Measurements from ENCODE around the gene SUMF1. TPM values are rescaled to one million over a fixed set of nuclear protein-coding genes. Genes with fewer than 3 reads are reported as not detected.

SUMF1 gene
- polyA plus RNA-seq (ENCODE audit: insufficient read length), result 44.0 TPM
- long read RNA-seq, donor 1, transcript SUMF1-201 (9 exons, 2,159 nt), result major isoform, 33 of 66 reads
- long read RNA-seq, donor 1, partial matches to known transcripts, result 31 of 66 reads
- long read RNA-seq, donor 1, other reads (novel, unspliced or antisense), result 0 of 66 reads
- long read RNA-seq, donor 2, transcript SUMF1-201 (9 exons, 2,159 nt), result major isoform, 17 of 20 reads
- long read RNA-seq, donor 2, partial matches to known transcripts, result 0 of 20 reads
- long read RNA-seq, donor 2, other reads (novel, unspliced or antisense), result 0 of 20 reads
- long read RNA-seq, donor 3, transcript SUMF1-201 (9 exons, 2,159 nt), result major isoform, 13 of 15 reads
- long read RNA-seq, donor 3, partial matches to known transcripts, result 0 of 15 reads
- long read RNA-seq, donor 3, other reads (novel, unspliced or antisense), result 0 of 15 reads
- long read RNA-seq, donor 4, result 0 reads
- long read RNA-seq, donor 5, transcript SUMF1-201 (9 exons, 2,159 nt), result major isoform, 27 of 33 reads
- long read RNA-seq, donor 5, partial matches to known transcripts, result 0 of 33 reads
- long read RNA-seq, donor 5, other reads (novel, unspliced or antisense), result 0 of 33 reads
- long read RNA-seq, donor 6, transcript SUMF1-201 (9 exons, 2,159 nt), result major isoform, 19 of 41 reads
- long read RNA-seq, donor 6, partial matches to known transcripts, result 19 of 41 reads
- long read RNA-seq, donor 6, other reads (novel, unspliced or antisense), result 0 of 41 reads
- long read RNA-seq, donor 7, transcript SUMF1-201 (9 exons, 2,159 nt), result major isoform, 27 of 41 reads
- long read RNA-seq, donor 7, partial matches to known transcripts, result 14 of 41 reads
- long read RNA-seq, donor 7, other reads (novel, unspliced or antisense), result 0 of 41 reads
- long read RNA-seq, donor 8, transcript SUMF1-201 (9 exons, 2,159 nt), result major isoform, 8 of 8 reads
- long read RNA-seq, donor 8, partial matches to known transcripts, result 0 of 8 reads
- long read RNA-seq, donor 8, other reads (novel, unspliced or antisense), result 0 of 8 reads

DNA sequence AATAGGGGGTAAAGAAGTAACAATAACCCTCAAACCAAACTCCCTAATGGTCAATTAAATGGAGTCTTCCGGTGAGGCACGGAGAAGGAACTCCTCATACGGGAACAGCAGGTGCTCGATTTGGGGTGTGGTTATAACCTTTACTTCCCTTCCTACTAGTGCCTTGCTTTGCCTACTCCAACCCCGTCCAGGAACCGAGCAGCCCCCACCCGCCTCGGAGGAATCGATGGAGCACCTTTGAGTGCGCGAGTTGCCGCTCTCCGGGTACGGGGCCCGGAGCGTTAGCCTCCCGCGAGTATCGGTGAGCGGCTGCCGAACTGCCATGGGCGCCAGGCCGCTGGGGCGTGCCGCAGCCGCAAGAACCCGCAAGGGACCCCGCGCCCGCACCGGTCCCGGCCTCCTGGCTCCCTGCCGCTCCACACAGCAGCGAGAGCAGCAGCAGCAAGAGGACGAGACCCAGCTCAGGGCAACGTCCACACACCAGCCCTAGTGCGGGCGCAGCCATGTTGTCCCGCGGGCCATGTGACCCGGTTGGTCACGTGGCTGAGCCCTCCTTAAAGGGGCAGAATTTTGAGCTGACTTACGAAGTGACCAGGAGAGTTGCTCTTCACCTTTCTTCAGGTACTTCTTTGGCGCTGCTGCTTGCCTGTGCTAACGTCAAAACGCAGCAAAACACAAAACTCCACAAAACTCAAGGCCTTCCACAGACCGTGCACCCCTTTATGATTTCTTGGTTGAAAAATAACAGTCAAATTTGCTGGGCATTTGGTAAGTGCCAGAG, at the start of gene SUMF1:
TSS of gene SUMF1 (minus strand) at position 529 of the 781 bp plus-strand sequence. CDS start at position 505, 24 bp downstream.
- peak; percentile 82 for DNase-seq

DNA sequence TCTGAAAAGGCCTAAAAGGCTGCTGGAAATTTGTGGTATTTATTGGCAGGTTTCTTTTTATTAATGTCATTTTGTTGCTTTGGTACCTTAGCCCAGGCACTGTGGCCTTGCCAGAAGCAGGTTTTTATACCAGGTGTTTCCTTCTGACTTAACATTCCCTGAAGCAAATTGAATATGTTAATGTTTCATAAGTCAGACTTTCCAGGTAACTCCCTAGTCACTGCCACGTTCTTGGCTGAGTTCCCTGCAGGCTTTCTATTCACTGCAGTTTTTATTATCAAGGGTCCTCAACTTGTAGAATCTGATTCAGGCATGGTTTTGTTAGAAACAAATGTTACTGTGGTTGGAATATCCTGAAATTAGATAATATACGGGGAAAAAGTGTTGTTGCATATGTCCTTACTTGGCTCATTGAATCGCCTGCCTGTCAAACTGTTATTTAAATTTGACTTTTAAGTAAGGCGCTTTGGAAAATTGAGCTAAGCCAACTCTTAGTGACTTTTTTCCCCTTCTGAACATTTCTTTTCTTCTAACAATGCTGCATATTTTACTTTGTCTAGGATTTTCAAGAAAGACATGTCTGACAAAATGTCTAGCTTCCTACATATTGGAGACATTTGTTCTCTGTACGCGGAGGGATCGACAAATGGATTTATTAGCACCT, 49.0 kb upstream of the SUMF1 start:
- DNase-seq, result no peak

DNA sequence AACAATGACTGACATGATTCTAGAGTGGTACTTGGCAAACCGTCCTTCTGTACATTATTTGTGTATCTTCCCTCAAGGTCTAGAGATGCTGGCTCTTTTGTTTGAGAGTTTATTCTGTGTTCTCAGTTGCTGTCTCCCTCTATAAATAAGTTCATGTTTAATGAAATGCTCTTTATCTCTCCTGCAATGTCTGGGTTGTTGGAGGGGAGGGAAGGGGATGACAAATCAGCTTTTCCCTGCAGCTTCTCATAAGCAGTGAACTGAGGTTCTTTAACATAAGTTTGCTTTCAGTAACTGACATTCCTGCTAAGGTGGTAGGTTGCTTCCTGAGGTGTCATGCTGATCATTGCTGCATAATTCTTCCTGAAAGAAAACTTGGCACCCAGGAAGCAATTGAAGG, 47.8 kb upstream of the SUMF1 start:
- no peak for DNase-seq

DNA sequence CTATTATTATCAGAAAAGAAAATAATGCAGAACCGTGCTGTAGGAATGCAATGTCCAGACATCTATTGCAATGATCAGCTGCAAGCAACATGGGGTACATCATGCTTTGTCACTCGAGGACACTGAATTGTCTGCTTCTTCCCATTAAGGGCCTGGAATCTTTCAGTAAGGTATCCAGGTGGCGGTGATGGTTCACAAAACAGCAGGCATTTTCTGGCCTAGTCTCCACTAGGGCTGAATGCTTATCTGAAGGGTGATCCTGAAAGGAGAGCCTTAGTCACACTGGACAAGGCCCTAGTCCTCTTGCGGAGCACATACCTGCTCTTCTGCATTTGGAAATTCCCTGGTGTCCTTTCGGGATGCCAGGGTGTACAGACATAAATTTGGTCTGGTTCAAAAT, 47.3 kb upstream of the SUMF1 start:
- DNase-seq, result no peak

DNA sequence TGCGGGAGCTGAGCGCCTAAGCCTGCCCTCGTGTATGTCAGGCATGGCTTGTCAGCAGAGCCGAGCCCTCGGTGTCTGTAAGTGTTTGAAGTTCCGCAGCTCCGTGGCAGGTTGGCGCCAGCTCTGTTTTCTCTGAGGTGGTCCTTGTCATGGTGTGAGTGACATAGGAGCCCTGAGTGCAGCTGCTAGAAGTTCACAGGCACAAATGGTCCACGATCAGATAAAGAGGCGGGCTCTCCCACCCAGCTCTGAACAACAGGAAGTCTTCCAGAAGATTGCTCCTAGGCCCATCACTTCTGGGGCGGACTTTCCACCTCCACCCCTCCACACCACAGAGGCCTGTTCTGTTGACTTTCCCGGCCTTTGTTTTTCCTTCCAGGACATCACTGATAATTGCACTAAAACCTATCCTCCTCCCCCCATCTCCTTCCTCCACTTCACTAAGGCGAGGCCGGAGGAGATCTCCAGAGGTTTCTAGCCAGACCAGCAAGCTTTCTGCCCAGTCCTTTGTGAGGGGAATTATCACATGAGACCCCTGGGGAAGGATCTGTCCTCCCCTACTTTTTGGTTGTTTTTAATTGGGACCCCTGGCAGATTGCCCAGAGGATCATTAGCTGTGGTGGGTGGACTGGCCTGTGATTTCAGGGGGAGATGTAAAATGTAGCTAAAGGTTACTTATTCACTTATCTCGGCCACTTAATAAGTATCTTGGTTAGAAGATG, 46.0 kb upstream of the SUMF1 start:
- peak; percentile 79 for DNase-seq

DNA sequence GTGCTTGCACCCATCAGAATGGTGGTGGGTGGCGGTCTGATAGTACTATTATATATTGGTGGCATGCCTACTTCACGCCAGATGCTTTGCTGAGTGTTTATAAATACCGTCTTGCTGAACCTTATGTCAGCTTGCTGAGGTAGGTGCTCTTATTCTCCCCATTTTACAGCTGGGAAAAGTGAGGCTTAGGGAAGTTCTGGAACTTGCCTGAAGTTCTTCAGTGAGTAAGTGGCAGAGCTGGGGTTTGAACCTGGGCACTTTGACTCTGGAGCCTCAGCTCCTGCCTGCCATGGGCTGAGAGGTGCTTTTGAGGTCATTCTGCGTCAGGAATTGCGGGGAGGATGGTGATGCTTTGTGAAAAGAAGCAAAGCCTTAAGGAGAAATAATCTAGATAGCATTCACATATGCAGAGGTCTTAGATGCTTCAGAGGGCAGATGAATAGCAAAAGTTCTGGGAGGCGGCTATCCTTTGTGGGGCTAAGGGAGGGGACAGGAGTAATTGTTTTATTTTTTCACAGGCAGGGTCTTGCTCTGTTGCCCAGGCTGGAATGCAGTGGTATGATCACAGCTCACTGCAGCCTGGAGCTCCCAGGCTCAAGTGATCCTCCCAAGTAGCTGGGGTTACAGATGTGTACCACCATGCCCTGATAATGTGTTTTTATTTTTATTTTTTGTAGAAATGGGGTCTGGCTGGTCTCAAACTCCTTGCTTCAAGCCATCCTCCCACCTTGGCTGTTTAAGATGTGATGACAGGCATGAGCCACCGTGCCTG, 44.6 kb upstream of the SUMF1 start:
- DNase-seq, result no peak

DNA sequence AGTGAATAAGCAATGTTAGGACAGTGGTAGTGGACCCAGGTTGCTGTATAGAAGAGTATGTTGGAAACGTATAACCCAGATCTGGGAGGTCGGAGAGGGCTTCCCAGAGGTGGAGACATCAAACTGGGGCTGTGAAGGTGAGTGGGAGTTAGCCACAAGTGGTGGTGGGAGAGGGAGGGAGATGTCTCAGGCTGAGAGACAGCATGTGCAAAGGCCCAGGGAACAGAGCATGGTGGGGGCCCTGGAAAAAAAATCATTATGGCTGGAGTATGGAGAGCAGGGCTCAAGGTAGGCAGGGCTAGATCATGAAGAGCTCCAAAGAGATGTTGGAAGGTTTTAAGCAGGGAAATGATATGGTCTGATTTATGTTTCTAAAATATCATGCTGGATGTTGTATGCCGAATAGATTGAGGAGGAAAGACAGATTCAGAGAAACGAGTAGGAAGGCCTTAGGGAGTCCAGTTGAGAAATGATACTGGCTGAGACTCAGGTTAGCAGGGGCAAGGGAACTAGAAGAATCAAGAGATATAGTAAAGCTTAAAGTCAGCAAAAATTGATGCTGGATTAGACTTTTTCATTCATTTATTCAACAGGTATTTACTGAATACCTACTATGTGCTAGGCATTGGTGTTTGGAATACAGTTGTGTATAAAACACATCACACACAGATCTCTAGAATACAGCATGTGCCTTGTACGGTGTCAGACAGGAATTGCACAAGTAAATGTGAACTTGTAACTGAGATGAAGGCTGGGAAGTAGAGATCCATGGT, 43.1 kb upstream of the SUMF1 start:
- DNase-seq, result no peak

DNA sequence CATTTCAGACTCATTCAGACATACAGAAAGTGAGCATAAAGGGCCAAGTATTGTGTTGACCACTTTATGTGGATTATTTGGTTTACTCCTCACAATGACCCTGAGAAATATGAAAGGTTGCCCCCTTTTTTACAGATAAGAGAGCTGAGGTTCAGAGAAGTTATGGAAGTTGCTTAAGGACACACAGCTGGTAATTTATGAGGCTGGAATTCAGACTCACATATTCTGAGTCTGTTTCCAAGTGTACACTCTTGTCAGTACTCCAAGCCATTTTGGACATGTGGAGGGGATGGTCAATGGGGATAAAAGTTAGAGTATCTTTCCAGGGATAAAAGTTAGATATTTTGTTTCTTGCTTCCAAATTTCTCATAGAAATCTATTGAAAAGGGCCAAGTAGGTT, 42.0 kb upstream of the SUMF1 start:
- DNase-seq, result no peak

DNA sequence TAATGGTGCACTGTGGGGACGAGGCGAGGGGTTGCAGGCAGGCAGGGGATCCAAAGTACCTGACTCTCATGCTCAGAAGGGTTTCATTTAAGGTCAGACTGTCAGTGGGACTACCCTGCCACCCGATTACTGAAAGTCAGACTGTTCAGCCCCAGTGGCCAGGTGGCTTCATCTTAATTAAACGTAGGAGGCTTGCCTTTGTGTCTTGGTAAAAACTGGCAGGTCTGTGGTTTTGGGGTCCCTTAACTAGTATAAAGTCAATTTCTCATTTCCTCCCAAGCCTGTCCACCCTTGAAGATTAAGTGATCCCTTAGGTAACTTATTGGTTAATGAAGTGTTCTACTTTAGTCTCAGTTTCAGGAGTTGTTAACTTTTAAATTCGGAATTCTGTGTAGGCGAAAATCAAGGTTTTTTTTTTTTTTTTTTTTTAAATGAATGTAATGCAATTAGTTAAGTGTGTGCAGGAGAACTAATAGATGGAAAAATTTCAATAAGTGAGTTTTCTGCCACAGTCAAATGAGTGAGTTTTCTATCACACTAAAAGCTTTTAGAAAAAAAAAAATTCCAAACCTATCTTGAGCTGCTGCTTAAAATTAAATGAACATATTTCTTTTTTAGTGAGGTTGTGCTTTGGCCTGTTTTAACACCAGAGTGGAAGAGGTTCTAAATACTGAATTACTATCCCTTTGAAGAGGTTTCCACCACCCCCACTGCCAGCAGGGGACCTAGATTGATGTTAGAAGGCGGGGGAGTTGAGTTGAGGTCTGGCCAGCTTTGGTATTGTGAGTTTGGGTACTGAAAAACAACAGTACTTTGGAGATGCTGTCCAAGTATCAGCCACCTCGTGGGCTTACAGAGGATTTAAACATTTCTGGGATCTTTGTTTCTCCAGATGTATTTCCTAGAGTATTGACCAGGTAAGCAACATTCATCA, 41.2 kb upstream of the SUMF1 start:
- peak; percentile 75 for DNase-seq

DNA sequence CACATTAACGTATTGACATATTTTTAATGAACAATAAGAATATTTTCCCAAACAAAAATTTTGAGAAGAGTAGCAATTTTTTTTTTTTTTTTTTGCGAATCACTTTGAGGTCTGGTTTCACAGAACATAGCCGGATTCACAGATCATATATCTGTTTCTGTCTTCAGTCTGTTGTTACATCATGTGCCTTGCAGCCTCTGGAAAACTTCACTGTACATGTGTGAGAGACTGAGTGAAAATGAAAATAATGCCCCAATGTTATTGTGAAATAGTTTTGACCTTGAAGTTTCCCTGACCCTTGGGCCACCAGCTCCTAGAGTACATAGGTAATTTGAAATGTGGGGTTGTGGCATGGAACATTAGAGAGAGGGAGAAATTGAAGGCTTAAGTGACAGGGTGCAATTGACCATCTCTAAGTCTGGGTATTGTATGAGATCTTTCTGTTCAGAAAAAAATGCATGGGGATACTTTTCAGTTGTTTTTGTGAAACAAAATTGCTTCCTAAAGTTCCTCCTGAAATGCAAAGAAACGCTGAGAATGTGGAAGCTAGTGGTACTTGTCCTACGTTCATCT, 40.0 kb upstream of the SUMF1 start:
- no peak for DNase-seq

DNA sequence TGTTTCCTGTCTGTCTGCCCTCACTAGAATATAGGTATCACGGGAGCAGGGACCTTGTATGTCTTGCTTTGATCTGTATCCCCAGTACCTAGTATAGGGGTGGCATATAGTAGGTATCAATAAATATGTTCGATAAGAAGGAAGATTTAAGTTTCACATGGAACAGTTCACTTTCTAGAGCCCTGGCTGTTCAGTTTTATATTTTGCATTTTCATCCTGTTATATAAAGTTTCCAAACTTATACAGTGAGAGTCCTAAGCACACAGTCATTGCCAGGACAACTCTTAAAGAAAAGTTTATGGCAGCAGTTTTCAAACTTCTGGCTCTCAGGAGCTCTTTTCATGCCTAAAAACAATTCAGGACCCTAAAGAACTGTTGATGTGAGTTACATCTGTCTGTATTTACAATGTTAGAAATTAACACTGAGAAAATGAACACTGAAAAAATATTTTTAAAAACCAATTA, 39.5 kb upstream of the SUMF1 start:
- no peak for DNase-seq

DNA sequence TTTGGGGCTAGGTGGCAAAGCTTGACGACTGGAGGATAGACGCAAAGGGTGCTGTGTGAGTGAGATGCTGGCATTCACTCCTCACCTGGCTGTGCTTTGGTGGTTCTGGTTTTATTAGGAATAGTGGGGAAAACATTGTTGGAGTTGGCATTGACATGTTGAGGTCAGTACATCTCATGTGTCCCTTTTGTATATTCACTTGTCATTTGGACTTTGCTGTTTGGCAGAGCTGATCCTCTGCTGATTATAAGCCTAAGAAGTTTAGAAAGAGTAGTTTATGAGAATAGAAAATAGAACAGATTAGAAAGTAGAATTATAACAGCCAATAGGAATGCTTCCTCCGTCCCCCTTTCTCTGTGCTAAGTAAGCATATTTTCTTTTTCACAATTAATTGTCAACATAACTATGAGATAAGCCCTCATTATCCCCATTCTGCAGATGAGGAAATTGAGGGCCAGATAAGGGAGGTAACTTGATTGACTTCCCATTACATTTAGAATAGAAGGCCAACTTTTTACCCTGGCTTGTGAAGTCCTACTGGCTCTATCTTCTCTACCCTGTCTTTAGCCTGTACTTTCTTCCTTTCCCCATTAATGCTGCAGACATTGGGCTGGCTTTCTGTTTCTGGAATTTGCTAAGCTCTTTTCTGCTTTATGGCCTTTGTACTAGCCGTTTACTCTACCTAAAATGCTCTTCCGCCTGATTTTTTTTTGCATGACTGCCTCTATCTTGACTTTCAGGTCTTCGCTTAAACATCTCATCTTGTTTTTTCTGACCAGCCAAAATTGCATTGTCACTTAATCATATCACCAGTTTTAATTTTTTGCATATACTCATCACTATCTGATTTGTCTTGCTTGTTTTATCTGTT, 38.9 kb upstream of the SUMF1 start:
- no peak for DNase-seq

DNA sequence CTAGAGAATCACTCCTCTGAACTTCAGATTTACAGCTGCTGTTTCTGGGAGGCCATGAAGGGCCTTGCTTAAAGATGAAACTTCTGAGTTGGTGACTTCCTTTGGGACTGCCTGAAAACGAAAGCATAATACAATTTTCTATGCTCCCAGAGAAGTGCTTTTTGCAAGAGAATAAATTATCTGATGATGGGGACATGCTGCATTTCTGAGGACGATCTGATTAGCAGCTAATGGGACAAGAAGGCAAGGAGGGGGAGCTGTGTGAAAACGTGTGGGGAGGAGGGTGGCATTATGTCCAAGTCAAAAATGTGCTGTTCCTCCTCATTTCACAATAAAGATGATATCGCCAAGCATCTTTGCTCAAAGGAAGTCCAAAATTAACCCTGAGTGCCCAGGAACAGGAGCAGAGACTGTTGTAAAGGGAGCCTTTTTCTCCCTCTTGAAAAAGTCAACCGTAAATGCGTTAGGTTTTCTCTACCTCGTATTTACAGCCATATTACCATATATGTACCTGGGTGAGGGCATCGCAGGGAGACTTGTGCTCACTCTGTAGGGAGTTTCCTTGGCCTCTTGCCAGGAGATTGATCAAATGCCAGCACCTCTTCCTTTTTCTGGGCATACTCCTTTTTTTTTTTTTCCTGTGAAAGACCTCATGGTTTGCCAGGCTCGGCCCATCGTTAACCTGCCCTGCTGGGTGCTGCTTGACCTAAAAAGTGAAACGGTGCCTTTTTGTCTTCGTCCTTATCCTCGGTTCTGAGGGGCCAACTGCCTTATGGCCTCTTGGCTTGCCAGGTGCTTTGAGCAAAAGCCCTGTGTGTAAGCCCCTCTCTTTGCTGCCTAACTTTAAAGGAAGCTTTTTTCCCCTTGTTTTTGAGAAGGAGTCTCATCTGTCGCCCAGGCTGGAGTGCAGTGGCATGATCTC, 37.5 kb upstream of the SUMF1 start:
- no peak for DNase-seq

DNA sequence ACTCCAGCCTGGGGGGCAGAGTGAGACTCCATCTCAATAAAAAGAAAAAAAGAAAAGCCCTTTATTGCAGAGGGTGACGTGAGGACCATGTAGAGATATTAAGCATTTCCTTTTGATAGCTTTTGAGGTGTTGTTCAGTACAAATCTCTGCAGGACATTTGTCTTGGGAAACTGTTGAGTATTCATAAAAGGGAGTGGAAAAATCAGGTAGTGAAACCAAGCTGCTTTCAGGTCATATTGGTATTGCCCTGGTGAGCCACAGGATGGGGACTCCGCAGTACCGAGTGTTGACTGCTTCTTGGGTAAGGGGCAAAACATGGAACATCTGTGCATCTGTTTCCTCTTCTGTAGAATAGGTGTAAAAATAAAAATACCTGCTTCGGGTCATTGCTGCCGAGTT, 36.0 kb upstream of the SUMF1 start:
- DNase-seq, result no peak

DNA sequence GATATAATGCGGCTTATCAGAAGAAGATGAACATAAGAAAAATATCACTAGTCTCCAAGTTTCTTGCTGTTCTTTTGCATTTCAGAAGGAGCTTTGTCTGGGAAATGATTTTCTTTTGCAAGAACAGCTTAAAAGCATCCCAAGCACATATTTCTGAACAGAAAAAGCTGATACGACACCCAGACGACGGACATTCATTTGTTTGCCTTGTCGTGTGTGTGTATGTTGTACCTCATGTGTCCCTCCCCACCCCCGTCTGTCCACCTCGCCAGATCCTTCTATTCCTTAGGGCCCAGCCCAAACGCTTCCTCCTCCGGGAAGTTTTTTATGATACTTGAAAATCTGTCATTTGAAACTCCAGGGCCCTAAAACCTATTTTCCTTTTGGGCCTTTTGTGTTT, 34.9 kb upstream of the SUMF1 start:
- no peak for DNase-seq
